Measurements from ENCODE around the gene IRF6.
"Not testable (repeated sequence)": the region's sequence is repeated elsewhere in the genome, so short reads cannot be mapped to it uniquely, and the experiment has no call there.

The IRF6 gene

DNA sequence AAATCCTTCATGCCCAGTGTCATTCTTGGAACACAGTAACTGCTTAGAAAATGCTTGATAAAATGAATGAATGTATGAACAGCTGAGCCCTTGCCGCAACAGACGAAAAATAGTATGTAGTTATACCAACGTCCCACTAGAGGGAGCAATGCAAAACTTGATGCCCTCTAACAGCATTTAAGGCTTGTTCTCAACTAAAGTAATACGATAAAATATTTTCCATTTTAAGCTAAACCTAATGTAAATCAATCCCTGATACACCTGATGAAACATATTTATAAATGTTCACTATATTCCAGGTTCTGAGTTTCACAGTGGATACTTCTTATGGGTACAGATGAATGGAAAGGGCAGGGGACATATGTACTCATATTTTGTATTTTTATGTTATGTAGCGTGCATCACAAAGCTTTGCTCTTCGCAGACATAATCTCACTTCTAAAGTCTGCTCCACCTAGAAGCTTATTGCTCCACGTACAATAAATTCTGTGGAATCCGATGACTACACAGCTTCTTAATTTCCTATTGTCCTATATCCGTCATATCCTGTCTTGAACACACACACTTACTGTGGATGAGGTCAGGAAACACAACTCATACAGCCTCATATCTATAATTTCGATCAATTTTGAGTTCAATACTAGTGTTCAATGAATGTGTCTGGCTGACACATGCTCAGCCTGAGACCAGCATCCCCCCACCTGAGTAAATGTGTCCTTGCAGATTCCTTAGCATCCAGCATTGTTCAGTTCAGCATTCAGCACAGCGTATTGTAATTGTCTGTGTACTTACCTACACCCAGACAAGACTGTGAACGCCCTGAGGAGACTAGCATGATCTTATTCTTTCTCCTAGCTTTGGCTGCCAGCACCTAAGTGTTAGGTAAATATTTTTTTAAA is 17.4 kb upstream of the IRF6 start:
- peak; percentile 49 for DNase-seq (ENCODE audit: low spot score)

DNA sequence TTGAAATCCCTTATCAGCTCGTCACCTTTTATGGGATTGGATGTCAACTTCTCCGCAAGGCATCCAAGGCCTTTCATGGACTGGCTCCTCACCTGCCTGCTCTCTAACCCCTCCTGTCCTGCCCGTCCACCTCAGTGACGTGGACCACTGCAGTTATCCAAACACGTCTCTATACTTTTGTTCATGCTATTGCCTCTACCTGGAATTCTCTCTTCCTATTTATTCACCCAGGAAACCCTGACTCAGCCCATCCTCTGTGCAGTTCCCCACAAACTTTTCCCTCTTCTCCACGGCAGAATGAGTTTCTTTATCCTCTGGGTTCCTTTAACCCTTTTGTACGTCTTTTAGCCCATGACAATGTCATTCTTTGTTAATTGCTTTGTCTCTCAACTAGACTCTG is 16.8 kb upstream of the IRF6 start:
- no peak for DNase-seq (ENCODE audit: low spot score)

DNA sequence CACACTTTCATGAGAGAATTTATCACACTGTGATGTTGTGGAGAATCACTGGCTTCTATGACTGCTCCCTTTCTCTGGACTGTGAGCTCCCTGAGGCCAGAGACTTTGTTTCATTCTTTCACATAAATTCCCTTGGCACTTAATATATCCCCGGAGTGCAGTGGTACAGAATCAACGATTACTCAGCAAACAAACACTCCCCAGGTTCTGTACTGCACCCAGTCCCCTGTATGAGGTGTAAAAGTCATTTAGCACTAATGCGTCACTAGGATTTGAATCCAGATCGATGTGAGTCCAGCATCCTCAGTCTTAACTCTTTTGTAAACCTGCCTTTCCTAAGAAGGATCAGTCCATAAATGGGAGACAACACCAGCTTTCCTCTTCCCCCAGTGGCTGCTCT is 15.0 kb upstream of the IRF6 start:
- DNase-seq (ENCODE audit: low spot score) = no peak

DNA sequence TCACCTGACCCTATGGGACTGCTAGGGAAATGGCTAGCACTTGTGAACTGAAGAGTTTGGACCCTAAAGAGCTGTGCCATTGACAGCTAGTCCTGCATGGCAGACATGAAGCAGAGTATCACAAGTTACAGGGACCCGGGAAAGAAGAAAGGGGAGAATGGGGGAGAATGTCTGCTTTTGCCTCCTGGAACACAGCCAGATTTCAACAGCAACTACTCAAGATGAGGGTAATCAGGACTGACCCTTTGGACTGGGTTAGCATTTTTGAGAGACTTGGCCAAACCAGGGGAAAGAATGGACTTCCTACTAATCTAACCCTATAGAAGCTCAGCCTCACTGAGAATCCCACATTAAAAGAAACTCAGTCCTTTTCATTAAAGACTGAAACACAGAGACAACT is 13.1 kb upstream of the IRF6 start:
- no peak for DNase-seq (ENCODE audit: low spot score)

DNA sequence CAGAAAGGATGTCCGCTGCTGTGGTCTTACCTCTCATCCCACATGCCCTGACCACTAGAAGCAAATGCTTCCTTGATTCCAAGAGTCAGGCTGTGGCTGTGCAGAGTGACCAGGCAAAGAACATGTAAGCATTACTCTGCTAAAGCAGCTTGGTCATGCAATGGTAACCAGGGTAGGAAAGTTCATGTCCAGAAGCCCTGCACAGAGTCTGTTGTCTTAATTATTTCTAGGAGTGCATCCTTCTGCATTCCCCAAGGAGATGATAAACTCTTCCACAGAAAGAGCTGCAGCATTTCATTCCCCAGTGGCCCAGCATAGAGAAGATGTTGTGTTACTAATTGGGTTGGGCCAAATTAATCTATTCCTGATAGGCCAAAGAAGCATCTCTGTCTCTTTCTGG is 11.7 kb upstream of the IRF6 start:
- no peak for DNase-seq (ENCODE audit: low spot score)

DNA sequence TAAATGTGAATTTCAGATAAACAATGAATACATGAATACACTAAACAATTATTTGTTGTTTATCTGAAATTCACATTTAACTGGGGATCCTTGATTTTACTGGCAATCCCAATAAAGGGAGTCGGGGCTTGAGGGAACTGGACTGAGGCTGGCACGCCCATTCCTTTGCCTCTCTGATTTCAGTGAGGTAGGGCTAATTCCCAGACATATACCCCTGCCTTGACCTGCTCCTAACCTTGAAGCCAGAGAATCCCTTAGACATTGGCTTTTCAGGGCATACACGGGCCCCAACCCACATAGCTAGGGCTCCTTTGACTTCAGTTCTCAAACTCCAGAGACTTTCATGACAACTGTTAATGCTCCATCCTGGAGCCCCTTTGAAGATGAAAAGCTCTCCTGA is 11.0 kb upstream of the IRF6 start:
- DNase-seq (ENCODE audit: low spot score) = no peak

DNA sequence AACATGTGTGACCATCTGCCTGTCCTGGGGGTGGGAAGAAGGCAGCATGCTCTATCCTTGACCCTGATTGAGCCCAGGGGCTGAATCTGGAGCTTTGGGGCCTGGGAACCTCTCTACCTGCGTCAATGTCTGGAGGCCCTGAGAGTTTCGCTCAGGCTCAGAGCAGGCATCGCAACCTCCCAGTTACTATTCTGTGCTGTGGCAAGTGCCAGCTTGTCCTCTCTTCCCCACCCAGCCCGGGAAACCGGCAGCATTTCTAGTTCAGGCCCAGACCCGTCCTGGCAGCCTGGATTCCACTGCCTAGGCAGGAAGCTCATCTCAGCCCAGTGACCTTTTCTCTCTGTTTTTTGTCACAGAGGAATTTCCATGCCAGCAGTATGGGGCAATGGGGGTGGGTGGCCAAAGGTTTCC is 10.0 kb upstream of the IRF6 start:
- DNase-seq (ENCODE audit: low spot score) = no peak

DNA sequence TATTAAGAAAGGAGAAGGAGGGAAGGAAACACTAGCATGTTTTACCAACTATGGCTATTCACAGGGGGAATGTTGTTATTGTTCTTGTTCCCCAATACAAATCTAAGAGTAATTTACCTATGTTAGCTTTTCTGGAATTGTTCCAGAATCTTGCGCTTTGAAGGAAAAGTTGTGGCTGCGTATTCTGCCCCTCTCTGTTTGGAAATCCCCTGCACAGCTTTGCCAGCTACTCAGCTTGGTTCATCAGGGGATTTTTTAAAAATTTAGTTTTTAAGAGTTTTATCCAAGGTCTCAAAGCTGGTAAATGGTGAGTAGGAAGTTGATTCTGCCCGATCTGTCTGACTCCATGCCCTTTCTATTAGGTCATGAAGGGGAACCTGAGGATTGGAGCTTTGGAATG is 9.5 kb upstream of the IRF6 start:
- DNase-seq (ENCODE audit: low spot score) = no peak

DNA sequence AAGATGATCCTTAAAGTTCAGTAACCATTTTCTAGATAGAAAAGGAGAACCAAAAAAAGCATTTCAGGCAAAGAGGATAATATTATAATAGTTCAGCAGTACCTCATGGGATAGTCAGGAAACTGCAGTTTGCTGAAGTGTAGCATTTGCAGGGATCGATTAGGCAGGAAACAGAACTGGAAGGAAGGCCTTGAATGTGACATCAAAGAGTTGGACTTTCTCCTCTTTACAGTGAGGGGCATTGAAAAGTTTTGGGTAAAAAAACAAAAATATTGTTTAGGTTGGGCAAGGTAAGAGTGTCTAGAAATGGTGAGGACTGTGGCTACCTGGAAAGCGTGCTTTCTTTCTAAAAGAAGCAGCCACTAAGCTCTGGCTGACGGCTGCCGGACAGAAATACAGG is 8.0 kb upstream of the IRF6 start:
- no peak for DNase-seq (ENCODE audit: low spot score)

DNA sequence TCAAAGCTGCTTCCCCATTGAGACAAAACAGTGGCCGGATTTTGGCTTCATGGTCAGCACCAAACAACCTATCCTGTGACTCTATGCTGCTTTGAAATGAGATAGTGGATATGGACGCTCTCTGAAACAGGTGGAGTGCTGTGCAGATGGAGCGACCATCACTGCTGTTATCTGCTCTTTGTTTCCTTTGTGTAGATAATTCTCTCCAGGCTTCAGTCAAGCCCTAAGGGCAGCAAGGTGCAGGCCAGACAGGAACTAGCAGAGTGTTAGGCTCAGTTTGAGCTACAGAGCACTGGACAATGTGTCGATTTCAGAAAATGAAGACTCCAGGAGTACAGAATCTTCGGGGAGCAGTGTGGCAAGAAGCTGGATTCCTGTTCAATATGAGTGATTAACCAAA is 4.8 kb upstream of the IRF6 start:
- DNase-seq (ENCODE audit: low spot score) = no peak

DNA sequence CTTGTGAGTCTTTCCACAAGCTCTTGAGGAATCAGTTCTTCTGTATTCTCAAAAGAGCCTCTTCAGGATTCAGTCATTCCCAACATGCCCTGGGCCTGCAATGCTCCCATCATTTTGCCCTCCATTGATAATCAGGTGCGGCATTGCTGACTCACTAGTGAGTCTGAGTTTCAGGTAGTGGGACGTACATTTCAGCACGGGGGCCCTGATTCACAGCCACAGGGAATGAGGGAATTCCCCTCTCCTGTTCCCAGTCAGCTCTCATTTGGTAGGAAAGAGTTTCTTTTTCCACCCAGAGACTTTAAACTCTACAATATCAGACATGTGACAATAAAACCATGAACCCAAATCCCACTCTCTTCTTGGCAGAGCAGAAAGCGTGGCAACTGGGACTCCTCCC is 3.7 kb upstream of the IRF6 start:
- DNase-seq (ENCODE audit: low spot score) = no peak

DNA sequence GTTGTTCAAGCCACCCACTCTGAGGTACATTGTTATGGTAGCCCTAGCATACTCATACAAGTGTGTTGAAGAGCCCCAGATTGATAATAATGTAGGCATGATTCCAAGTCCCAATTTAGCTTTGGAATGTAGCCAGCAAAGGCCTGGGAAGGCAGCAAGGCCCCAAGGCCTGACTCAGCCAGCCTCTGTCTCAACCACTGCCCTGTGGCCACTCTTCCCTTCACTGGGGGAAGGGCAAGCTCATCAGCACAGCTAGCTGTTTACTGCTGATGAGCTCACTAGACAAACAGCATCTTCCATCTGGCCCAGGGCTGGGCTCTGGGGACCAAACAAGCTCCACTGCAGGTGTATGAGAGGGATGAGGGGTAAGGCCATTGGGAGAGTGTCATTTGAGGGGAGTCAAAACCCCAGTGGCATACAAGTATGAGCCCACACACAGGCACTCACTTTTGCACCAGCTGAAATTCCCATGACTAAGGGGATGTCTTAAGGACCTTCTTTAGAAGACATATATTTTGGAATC is 2.2 kb upstream of the IRF6 start:
- no peak for DNase-seq (ENCODE audit: low spot score)

DNA sequence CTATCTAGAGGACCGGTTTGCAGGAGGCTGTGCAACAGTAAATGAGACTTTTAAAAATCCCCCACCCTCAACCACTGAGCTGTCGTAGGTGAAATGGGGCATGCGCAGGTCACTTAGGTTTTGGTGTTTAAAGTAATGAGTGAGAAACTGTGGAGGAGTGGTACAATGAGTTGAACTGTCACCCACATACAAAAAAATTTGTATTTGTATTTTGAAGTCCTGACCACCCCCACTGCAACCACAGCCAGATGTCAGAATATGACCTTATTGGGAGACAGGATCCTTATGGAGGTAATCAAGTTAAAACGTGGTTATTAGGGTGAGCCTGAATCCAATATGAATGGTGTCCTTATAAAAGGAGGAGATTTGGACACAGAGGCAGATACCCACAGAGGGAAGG is 1.6 kb upstream of the IRF6 start:
- DNase-seq (ENCODE audit: low spot score) = no peak

DNA sequence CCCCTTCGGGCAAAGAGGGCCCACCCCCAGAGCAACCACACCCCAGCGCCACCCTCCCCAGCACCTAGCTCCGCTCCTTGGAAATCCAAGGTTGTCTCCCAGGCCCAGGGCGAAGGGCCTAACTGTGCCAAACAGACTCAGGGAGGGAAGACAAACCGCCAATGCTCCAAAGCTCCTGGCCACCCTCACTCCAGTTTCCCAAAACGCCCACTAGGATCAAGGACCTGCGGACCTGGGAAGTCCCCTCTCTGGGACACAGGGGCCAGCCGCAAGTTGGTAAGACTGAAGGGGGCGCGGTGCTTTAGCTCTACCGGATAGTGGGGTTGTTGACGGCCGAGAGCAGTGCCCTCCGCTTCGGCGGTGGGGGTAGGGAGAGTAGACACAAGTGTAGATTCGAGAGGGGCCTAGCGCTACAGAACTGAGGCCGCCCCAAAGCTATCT is 581 bp downstream of the IRF6 start:
- peak; percentile 64 for DNase-seq (ENCODE audit: low spot score)

DNA sequence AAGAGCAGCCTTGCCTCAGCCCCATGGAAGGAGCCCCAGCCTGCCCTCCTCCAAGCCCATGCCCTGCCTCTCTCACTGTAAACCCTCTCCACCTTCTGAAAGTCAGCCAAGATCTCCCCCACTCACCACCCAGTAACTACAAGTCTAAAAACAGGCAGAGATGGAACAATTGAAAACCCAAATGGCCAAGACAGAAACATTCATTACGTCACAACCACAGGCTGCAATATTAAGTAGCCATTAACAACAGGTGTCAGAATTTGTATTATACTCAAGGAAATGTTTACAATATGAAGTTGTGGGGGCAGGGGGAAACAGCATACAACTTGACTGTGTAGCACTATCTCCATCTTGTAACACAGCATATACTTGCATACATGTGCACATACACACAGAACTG is 2.4 kb downstream of the IRF6 start:
- DNase-seq (ENCODE audit: low spot score) = no peak

DNA sequence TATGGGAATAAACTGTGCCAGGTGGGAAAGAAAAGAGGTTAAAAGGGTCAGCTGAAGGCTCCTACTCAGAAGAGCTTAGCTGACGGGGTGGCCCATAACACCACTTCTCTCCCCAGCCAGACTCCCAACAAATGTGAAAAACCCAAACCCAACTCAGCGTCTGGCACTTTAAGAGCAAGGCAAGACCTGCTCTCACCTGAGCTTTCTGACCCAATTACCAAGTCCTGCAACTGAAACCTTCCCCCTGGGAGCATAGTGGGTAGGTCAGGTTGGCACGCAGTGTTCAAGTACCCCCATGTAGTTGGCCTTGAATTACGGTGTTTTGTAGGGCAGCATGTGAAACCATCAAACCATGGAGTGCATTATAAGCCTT is 3.2 kb downstream of the IRF6 start:
- DNase-seq (ENCODE audit: low spot score) = no peak

DNA sequence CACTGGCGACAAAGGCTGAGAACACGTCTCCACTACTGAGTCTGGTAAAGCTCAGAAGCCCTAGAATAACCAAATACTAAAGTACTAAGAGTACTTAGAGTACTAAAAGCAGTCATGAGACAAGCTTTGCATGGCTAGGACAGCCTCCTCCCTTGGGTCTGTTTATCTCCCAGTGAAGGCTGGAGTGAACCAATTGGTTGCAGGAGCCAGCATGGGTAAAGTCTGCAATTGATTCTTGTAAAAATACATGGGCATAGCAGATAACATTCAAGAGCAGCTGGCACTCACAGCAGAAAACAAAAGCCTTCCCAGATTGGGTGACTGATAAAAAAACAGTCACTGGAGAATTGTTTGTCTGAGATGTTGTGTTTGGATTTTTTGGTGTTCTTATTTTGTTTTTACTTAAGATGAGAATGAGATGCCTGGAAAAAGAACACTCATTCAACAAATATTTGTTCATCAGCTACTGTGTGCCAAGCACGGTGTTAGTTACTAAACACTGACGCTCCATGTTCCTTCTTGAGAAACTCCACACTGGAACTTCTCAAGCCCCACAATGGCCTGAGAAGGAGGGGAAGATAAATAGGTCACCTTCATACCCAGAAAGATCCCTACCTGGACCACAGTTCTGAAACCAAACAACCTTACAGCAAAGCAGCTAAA is 3.7 kb downstream of the IRF6 start:
- DNase-seq (ENCODE audit: low spot score) = no peak

DNA sequence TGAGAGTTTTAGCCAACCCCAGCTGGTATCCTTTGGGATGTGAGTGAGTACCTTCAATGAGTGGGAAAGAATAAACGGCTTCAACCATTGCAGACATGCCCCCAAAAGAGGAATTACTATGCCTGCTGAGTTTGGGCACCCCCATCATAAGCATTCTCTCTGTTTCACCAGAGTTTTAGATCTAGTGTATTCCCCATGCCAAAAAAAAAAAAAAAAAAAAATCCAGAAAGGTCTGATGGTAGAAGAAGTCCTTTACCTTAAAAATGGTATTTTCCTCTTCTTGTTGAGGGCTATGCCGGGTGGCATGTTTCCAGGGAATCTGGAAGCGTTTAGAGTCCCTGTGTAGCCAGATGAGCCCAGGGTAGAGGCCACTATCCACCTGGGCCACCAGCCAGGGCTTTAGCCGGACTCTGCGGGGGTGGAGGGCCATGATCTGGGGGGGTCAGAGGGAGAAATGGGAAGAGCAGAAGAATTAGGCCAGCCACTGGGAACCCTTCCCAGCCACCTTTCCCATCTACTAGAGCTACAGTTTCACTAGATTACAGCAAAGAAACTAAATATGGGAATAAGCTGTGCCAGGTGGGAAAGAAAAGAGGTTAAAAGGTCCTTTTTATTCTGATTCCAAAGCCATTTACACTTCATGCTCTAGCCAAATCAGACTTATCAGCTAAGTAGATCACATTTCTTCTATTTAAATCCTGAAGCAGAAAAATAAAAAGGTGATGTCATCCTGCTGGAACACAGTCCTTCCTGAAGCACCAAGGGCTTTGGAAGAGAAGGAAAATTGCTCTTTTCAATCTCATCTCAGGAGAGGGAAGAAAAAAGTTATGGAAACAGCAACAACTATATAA is 4.7 kb downstream of the IRF6 start:
- DNase-seq (ENCODE audit: low spot score) = no peak

DNA sequence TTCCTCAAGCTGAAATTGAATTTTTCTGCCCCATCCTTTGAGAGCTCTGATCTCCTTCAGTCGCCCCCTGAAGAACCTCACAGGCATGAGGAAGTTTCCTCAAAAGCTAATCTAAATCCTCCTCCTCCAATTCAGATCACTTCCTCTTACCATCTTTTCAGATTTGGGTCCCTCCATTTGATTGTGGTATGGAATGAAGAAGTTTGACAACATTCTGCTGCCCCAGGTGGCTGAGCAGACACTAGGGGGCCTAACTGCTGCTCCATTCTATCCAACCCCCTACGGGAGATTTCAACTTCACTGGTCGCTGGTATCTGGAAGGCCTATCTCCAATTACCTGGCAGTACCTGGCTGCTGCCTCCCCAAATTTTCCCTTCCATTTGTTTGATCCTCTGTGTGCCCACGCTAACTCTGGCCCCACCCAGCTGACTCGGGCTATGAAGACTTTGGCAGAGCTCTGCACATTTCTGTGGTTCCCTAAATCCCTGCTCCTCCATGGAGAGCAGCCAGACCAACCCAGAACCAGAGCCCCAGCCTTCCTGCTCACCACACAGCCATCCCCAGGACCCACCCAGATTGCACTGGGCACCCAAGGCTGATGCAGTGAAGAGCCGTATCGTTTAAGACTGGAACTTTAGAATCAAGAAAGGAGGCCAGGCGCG is 7.8 kb downstream of the IRF6 start:
- peak; percentile 22 for DNase-seq (ENCODE audit: low spot score)

DNA sequence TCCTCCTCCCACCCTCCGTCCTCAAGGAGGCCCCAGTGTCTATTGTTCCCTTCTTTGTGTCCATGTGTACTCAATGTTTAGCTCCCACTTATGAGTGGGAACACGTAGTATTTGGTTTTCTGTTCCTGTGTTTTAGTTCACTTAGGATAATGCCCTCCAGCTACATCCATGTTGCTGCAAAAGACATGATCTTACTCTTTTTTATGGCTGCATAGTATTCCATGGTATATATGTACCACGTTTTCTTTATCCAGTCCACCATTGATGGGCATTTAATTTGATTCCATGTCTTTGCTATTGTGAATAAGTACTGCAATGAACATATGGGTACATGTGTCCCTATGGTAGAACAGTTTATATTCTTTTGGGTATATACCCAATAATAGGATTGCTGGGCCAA is 12.2 kb downstream of the IRF6 start:
- not testable (repeated sequence) for DNase-seq (ENCODE audit: low spot score)

DNA sequence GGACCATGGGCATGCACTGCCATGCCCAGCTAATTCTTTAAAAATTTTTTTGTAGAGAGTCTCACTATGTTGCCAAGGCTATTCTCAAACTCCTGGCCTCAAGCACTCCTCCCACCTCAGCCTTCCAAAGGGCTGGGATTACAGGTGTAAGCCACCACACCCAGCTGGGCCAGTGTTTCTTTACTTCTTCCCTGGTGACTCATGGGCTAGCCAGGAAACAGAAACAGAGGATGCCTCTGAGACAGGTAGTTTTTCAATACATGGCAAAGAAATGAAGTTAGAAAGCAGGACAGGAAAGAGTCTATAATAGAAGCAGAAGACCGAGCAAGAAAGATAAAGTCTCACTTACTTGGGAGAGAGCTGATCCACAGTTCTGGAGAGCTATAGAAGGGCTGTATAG is 14.0 kb downstream of the IRF6 start:
- DNase-seq (ENCODE audit: low spot score) = no peak

All from iPS-NIHi11 (cell line).